NCI-H524 treated with DMSO at 0.1 percent for 48 hours (cell line): Measurements from ENCODE around the gene DPRX.

Experiments used
- DNase-seq: peaks from one replicate; lab custom pipeline; 2025; lab: John Stamatoyannopoulos, UW

The DPRX gene

GRCh38 chr19:53631949-53632407 lies at the start of gene DPRX:
DPRX (plus strand) TSS chr19:53631999; CDS start chr19:53632107, 108 bp downstream.
- DNase-seq: no peak

GRCh38 chr19:53583181-53583580 lies 48.6 kb upstream of the DPRX start:
- no peak for DNase-seq

- DNase-seq: no peak
Measured at GRCh38 chr19:53586277-53586691, 45.5 kb upstream of the DPRX start.

GRCh38 chr19:53594811-53595509 lies 36.8 kb upstream of the DPRX start:
- no peak for DNase-seq

- no peak for DNase-seq
Measured at GRCh38 chr19:53595510-53595867, 36.3 kb upstream of the DPRX start.

- DNase-seq: no peak
Measured at GRCh38 chr19:53596056-53596455, 35.7 kb upstream of the DPRX start.

GRCh38 chr19:53597023-53597422 lies 34.8 kb upstream of the DPRX start:
- no peak for DNase-seq

GRCh38 chr19:53598361-53598760 lies 33.4 kb upstream of the DPRX start:
- DNase-seq: no peak

GRCh38 chr19:53600217-53600616 lies 31.6 kb upstream of the DPRX start:
- DNase-seq: no peak

GRCh38 chr19:53606031-53606430 lies 25.8 kb upstream of the DPRX start:
- DNase-seq: no peak

GRCh38 chr19:53608381-53608780 lies 23.4 kb upstream of the DPRX start:
- DNase-seq: no peak

- no peak for DNase-seq
Measured at GRCh38 chr19:53612762-53613526, 18.9 kb upstream of the DPRX start.

- DNase-seq: no peak
Measured at GRCh38 chr19:53621885-53622740, 9.7 kb upstream of the DPRX start.

GRCh38 chr19:53624771-53625545 lies 6.8 kb upstream of the DPRX start:
- no peak for DNase-seq

- no peak for DNase-seq
Measured at GRCh38 chr19:53626486-53626885, 5.3 kb upstream of the DPRX start.

GRCh38 chr19:53626976-53627375 lies 4.8 kb upstream of the DPRX start:
- DNase-seq: no peak

- DNase-seq: no peak
Measured at GRCh38 chr19:53634768-53635167, 3.0 kb downstream of the DPRX start.

GRCh38 chr19:53639471-53639870 lies 7.7 kb downstream of the DPRX start:
- DNase-seq: no peak

- no peak for DNase-seq
Measured at GRCh38 chr19:53642381-53643099, 10.7 kb downstream of the DPRX start.

- DNase-seq: no peak
Measured at GRCh38 chr19:53644061-53644816, 12.4 kb downstream of the DPRX start.
